Vagina (tissue), 2 donors: Measurements from ENCODE around the gene RABL6.

Experiments
- CTCF ChIP-seq, 3 experiments: fragments of 450-650 bp in 2 of 3; fragments of 200-600 bp in 1 of 3; sonication (generic) in 1 of 3; IDR thresholded peaks; one replicate each; pipeline ENCODE4 v1.5.1; 2017 to 2019; ENCODE audit warnings: antibody characterized with exemption in 3 of 3, mild to moderate bottlenecking in 2 of 3, moderate library complexity in 2 of 3
- POLR2A ChIP-seq, 2 donors: fragments of 450-650 bp; IDR thresholded peaks; one replicate each; pipeline ENCODE4 v1.6.1; 2017; ENCODE audit warnings: antibody characterized with exemption in 2 of 2, mild to moderate bottlenecking in 2 of 2, moderate library complexity in 2 of 2
- POLR2AphosphoS5 ChIP-seq, 2 donors: sonication (generic); formaldehyde crosslinking; IDR thresholded peaks; one replicate each; pipeline ENCODE4 v1.9.0; 2017; ENCODE audit warnings: antibody characterized with exemption in 2 of 2, mild to moderate bottlenecking in 2 of 2, low read depth in 1 of 2; ENCODE audit not compliant: insufficient read depth in 1 of 2

GRCh38 chr9:136855461-136856078, 47.8 kb downstream of the RABL6 start:
- TF ChIP-seq CTCF (IDR thresholded peaks at IDR 0.05): no peak
- TF ChIP-seq POLR2A (IDR thresholded peaks at IDR 0.05): no peak
- no peak for TF ChIP-seq POLR2AphosphoS5 (IDR thresholded peaks at IDR 0.05; ENCODE audit: insufficient read depth in 1 of 2, low read depth in 1 of 2)
